KOPT-K1 (cell line): ENCODE measurements around the gene KDM5B.
"Not testable (repeated sequence)": the region's sequence is repeated elsewhere in the genome, so short reads cannot be mapped to it uniquely, and the experiment has no call there.

Experiments
- H3K27ac ChIP-seq: fragments of 200-600 bp; sonication (generic); 2 replicates; pipeline ENCODE4 v1.5.1; 2016; ENCODE audit warnings: antibody characterized with exemption, mild to moderate bottlenecking, low read depth, low read length; ENCODE audit not compliant: poor library complexity, severe bottlenecking
- H3K36me3 ChIP-seq: fragments of 200-600 bp; sonication (generic); 2 replicates; pipeline ENCODE4 v1.5.1; 2017; ENCODE audit warnings: antibody characterized with exemption, mild to moderate bottlenecking, low read length, moderate library complexity; ENCODE audit not compliant: insufficient read depth
- H3K9me3 ChIP-seq: fragments of 200-600 bp; sonication (generic); 2 replicates; pipeline ENCODE4 v1.5.1; 2017; ENCODE audit warnings: antibody characterized with exemption, low read length, mild to moderate bottlenecking; ENCODE audit not compliant: insufficient read depth, poor library complexity, severe bottlenecking

The KDM5B gene

GRCh38 chr1:202805886-202806844 is 2.1 kb downstream of the KDM5B start:
- peaks cover 11% of the 10 kb centered on the region for H3K9me3 ChIP-seq
- H3K36me3 ChIP-seq, result no peaks in the 10 kb centered on the region
- H3K27ac ChIP-seq, result no peak overlapping the region

DNA sequence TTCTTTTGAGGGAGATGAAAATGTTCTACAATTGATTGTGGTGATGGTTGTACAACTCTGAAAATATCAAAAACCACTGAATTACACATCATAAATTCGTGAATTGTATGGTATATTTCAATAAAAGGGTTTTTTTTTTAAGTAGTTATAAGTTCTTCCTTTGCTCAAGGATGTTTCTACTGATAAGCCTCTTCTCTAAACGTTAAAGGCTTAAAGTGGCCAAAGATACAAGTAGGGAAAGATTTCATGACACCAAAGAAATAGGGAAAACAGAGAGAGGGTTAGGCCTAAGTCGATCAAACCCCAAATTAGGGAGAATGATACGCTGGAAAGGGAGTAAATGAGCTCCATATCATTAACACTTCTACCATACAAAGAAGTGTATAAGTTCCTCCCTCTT is 4.1 kb downstream of the KDM5B start:
- no peaks in the 10 kb centered on the region for H3K36me3 ChIP-seq
- H3K27ac ChIP-seq, result no peak overlapping the region
- peaks cover 7% of the 10 kb centered on the region for H3K9me3 ChIP-seq

GRCh38 chr1:202802998-202803932 is 5.0 kb downstream of the KDM5B start:
- Histone ChIP-seq H3K36me3 (no peaks in the 10 kb centered on the region), H3K27ac (no peak overlapping the region), H3K9me3 (peaks cover 3% of the 10 kb centered on the region)

GRCh38 chr1:202802034-202802433 is 6.2 kb downstream of the KDM5B start:
- Histone ChIP-seq H3K36me3 (no peaks in the 10 kb centered on the region), H3K27ac (no peak overlapping the region), H3K9me3 (no peaks in the 10 kb centered on the region)

GRCh38 chr1:202801175-202801574 is 7.0 kb downstream of the KDM5B start:
- no peak overlapping the region for H3K27ac ChIP-seq
- H3K9me3 ChIP-seq, result no peaks in the 10 kb centered on the region
- no peaks in the 10 kb centered on the region for H3K36me3 ChIP-seq

DNA sequence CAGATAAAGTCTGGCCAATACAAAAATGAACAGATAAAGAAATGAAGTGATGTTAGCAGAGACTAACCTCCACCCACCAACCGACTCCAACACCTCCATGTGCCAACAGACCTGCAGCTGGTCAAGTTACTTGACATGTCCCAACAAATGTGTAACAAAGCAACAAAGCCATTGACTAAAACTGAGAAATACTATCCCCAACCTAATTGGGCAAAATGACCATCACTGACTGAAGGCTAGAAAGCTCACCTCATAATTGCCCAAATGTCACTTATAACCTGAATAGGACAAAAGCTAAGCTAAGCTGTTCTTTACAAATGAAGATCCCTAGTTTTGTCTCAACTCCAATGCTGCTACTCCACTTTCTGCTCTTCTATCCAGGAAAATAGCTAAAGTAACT is 7.5 kb downstream of the KDM5B start:
- Histone ChIP-seq H3K27ac (no peak overlapping the region), H3K36me3 (no peaks in the 10 kb centered on the region)

GRCh38 chr1:202798792-202799331 is 9.4 kb downstream of the KDM5B start:
- Histone ChIP-seq H3K9me3 (no peaks in the 10 kb centered on the region), H3K36me3 (no peaks in the 10 kb centered on the region), H3K27ac (no peak overlapping the region)

More for the DNA sequence above, 7.5 kb downstream of the KDM5B start:
- no peaks in the 10 kb centered on the region for H3K9me3 ChIP-seq

GRCh38 chr1:202798260-202798659 is 10.0 kb downstream of the KDM5B start:
- Histone ChIP-seq H3K36me3 (no peaks in the 10 kb centered on the region), H3K9me3 (no peaks in the 10 kb centered on the region), H3K27ac (no peak overlapping the region)

DNA sequence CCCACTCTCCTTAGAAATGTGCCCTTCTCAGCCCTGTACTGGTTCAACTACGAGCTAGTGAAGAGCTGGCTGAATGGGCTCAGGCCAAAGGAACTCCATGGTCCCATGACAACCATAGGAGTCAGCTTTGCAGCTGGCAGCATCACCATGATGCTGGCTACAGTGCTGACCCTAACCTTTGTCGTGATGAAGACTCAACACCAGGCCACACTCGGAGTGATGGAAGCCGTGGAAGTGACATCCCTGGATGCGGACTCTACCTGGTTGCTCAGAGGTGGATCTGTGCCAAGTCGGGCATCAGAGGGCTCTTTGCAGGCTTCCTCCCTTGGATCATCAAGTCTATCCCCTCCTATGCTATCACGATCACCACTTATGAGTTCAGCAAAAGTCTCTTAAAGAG is 11.6 kb downstream of the KDM5B start:
- no peak overlapping the region for H3K27ac ChIP-seq
- no peaks in the 10 kb centered on the region for H3K36me3 ChIP-seq
- no peaks in the 10 kb centered on the region for H3K9me3 ChIP-seq

DNA sequence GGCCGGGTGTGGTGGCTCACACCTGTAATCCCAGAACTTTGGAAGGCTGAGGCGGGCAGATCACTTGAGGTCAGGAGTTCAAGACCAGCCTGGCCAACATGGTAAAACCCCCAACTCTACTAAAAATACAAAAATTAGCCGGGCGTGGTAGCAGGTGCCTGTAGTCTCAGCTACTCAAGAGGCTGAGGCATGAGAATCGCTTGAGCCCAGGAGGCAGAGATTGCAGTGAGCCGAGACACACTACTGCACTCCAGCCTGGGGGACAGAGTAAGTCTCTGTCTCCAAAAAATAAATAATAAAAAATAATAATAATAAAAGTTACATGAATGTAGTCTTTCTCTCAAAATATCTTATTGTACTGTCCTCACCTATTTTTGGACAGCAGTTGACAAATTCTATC is 13.3 kb downstream of the KDM5B start:
- not testable (repeated sequence) for H3K36me3 ChIP-seq, H3K27ac ChIP-seq, H3K9me3 ChIP-seq

- no peaks in the 10 kb centered on the region for H3K9me3 ChIP-seq
- no peaks in the 10 kb centered on the region for H3K36me3 ChIP-seq
- H3K27ac ChIP-seq, result no peak overlapping the region
Observed at GRCh38 chr1:202794051-202794740, 14.0 kb downstream of the KDM5B start.

GRCh38 chr1:202791077-202791747 is 17.0 kb downstream of the KDM5B start:
- Histone ChIP-seq H3K9me3 (no peaks in the 10 kb centered on the region), H3K27ac (no peak overlapping the region), H3K36me3 (no peaks in the 10 kb centered on the region)

DNA sequence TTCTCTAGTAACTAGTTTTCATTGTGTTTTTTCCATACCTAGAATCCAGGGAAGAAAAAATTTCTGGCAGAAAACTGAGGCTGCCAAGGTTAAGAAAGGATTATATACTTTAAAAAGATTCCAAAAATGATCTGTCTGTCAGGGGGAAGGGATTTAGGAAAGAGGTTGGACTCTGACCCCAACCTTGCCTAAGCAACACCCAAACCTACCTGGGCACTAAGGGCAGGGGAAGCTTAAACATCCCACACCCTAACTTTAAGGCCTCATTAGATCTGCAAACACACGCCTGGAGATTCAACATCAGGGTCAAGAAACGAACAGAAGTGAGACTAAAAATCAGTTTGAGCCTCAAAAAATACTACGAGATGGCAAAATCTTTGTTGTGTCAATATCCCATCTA is 19.4 kb downstream of the KDM5B start:
- Histone ChIP-seq H3K36me3 (no peaks in the 10 kb centered on the region), H3K27ac (no peak overlapping the region), H3K9me3 (no peaks in the 10 kb centered on the region)

DNA sequence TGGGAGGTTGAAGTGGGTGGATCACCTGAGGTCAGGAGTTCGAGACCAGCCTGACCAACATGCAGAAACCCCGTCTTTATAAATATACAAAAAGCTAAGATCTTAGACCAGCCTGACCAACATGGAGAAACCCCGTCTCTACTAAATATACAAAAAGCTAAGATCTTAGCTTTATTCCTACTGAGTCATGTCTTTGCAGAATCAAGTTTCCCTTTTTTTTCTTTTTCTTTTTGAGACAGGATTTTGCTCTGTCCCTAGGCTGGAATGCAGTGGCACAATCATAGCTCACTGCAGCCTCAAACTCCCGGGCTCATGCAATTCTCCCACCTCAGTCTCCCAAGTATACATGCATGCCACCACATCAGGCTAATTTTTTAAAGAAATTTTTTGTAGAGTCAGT is 21.4 kb downstream of the KDM5B start:
- no peak overlapping the region for H3K27ac ChIP-seq
- H3K36me3 ChIP-seq, result no peaks in the 10 kb centered on the region
- no peaks in the 10 kb centered on the region for H3K9me3 ChIP-seq
